LNCaP clone FGC (cell line): ENCODE results near the gene ZNF816.
"Not testable (repeated sequence)": the region's sequence is repeated elsewhere in the genome, so short reads cannot be mapped to it uniquely, and the experiment has no call there.

Experiments
- DNase-seq: peaks from one replicate; pipeline ENCODE4 v3.0.0-alpha.2; 2011; ENCODE audit warnings: low read depth
- H3K4me3 ChIP-seq: 2 replicates; pipeline ENCODE4 v1.5.1; 2011; ENCODE audit warnings: mild to moderate bottlenecking, low read depth, low read length, control low read depth
- CTCF ChIP-seq: IDR thresholded peaks from 2 replicates; pipeline ENCODE4 v1.5.1; 2012; ENCODE audit warnings: mild to moderate bottlenecking; ENCODE audit not compliant: control insufficient read depth, insufficient read depth; ENCODE audit errors: extremely low read depth

Gene ZNF816

GRCh38 chr19:52946322-52947310, 16.1 kb downstream of the ZNF816 start:
- no peak overlapping the region for H3K4me3 ChIP-seq
- no peak for DNase-seq
- TF ChIP-seq CTCF = no peak

- TF ChIP-seq CTCF = no peak
- H3K4me3 ChIP-seq = no peak overlapping the region
- DNase-seq = no peak
Observed at GRCh38 chr19:52945652-52946321, 16.9 kb downstream of the ZNF816 start.

- not testable (repeated sequence) for DNase-seq, H3K4me3 ChIP-seq
Observed at GRCh38 chr19:52944703-52945493, 17.8 kb downstream of the ZNF816 start.

GRCh38 chr19:52943884-52944643, 18.6 kb downstream of the ZNF816 start:
- no peak overlapping the region for H3K4me3 ChIP-seq
- DNase-seq = no peak
- no peak for TF ChIP-seq CTCF

GRCh38 chr19:52943134-52943883, 19.4 kb downstream of the ZNF816 start:
- peak overlapping the region; percentile 100 for H3K4me3 ChIP-seq
- TF ChIP-seq CTCF = no peak
- no peak for DNase-seq

- TF ChIP-seq CTCF = no peak
- DNase-seq = peak; percentile 46
- peak overlapping the region; percentile 100 for H3K4me3 ChIP-seq
Observed at GRCh38 chr19:52942386-52943133, 20.1 kb downstream of the ZNF816 start.
